ENCODE results near the gene DISC1. TPM values are rescaled to one million over a fixed set of nuclear protein-coding genes. Genes with fewer than 3 reads are reported as not detected.
"Not testable (repeated sequence)": the region's sequence is repeated elsewhere in the genome, so short reads cannot be mapped to it uniquely, and the experiment has no call there.

Gene DISC1
- total RNA-seq, 3 donors from 2014 or later: 12.1 to 18.9 (median 12.4) TPM

DNA sequence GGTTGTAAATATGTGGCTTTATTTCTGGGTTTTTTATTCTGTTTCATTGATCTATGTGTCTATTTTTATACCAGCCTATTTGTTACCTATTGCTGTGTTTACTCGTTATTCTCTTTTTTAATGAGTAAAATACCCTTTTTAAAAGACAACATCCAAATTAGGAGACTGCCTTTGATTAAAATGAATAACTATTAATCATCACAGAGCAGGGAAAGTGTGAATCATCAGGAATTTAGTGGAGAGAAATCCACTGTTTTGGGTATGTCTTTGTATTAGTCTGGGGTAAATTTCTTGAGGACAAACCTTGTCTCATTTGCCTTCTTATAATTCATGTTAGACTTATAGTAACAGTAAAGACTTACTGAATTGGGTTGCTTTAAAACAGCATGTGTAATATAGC, 12.1 kb downstream of the DISC1 start:
- no peaks in the 10 kb centered on the region for H3K27me3 ChIP-seq
- no peaks in the 10 kb centered on the region for H3K36me3 ChIP-seq
- no peaks in the 10 kb centered on the region for H3K4me1 ChIP-seq
- intact Hi-C loops (cut with DNase I; ENCODE audit: low total_unique reads): no loop called here
- H3K4me3 ChIP-seq: no peak overlapping the region
- H3K9me3 ChIP-seq: no peaks in the 10 kb centered on the region
- DNase-seq (ENCODE audit: low spot score in 2 of 2): no peak
- H3K27ac ChIP-seq: no peak overlapping the region
- TF ChIP-seq POLR2A (IDR thresholded peaks at IDR 0.05) (no peak), POLR2AphosphoS5 (IDR thresholded peaks at IDR 0.05) (no peak)
- TF ChIP-seq, protein P1, sequence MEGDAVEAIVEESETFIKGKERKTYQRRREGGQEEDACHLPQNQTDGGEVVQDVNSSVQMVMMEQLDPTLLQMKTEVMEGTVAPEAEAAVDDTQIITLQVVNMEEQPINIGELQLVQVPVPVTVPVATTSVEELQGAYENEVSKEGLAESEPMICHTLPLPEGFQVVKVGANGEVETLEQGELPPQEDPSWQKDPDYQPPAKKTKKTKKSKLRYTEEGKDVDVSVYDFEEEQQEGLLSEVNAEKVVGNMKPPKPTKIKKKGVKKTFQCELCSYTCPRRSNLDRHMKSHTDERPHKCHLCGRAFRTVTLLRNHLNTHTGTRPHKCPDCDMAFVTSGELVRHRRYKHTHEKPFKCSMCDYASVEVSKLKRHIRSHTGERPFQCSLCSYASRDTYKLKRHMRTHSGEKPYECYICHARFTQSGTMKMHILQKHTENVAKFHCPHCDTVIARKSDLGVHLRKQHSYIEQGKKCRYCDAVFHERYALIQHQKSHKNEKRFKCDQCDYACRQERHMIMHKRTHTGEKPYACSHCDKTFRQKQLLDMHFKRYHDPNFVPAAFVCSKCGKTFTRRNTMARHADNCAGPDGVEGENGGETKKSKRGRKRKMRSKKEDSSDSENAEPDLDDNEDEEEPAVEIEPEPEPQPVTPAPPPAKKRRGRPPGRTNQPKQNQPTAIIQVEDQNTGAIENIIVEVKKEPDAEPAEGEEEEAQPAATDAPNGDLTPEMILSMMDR (IDR thresholded peaks at IDR 0.05): no peak

DNA sequence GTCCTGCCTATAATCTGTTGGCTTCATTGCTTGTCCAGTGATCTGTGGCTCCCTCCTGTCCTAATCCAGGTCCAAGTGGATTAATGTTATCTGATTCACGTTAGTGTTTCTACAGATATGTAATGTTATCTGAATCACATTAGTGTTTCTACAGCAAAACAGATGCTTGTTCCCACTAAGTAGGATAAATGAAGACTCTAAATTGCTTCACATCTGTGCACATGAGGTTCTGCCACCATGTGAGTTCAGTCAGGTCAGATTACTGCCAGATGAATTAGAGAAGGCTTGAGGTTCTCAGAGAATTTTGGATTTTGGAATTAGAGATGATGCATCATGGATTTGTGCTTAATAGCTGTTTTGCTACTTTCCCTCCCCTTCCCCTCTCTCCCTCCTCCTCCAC, 13.2 kb downstream of the DISC1 start:
- Histone ChIP-seq H3K9me3 (no peaks in the 10 kb centered on the region), H3K36me3 (no peaks in the 10 kb centered on the region), H3K4me1 (no peaks in the 10 kb centered on the region), H3K27ac (no peak overlapping the region), H3K27me3 (no peaks in the 10 kb centered on the region), H3K4me3 (no peak overlapping the region)
- intact Hi-C loops (cut with DNase I; ENCODE audit: low total_unique reads): no loop called here
- TF ChIP-seq, protein P1 (IDR thresholded peaks at IDR 0.05): no peak
- TF ChIP-seq POLR2AphosphoS5 (IDR thresholded peaks at IDR 0.05) (no peak), POLR2A (IDR thresholded peaks at IDR 0.05) (no peak)
- DNase-seq (ENCODE audit: low spot score in 2 of 2): no peak

DNA sequence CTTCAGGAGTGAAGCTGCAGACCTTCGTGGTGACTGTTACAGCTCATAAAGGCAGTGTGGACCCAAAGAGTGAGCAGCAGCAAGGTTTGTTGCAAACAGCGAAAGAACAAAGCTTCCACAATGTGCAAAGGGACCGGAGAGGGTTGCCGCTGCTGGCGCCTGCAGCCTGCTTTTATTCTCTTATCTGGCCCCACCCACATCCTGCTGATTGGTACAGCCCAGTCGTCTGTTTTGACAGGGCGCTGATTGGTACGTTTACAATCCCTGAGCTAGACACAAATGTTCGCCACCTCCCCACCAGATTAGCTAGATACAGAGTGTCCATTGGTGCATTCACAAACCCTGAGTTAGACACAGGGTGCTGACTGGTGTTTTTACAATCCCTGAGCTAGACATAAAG, 14.9 kb downstream of the DISC1 start:
- H3K27me3 ChIP-seq; H3K27ac ChIP-seq; H3K9me3 ChIP-seq; intact Hi-C loops (cut with DNase I; ENCODE audit: low total_unique reads); H3K4me1 ChIP-seq; DNase-seq (ENCODE audit: low spot score in 2 of 2); H3K4me3 ChIP-seq; H3K36me3 ChIP-seq: not testable (repeated sequence)

- H3K4me3 ChIP-seq; H3K9me3 ChIP-seq; DNase-seq (ENCODE audit: low spot score in 2 of 2); H3K36me3 ChIP-seq; H3K27ac ChIP-seq; H3K27me3 ChIP-seq; intact Hi-C loops (cut with DNase I; ENCODE audit: low total_unique reads); H3K4me1 ChIP-seq: not testable (repeated sequence)
Observed at GRCh38 chr1:231642061-231642460, 15.5 kb downstream of the DISC1 start.

GRCh38 chr1:231642618-231643017, 16.0 kb downstream of the DISC1 start:
- Histone ChIP-seq H3K27ac (peak overlapping the region in 1 of 2 donors; percentile 48), H3K27me3 (no peaks in the 10 kb centered on the region), H3K4me3 (no peak overlapping the region), H3K9me3 (no peaks in the 10 kb centered on the region), H3K36me3 (no peaks in the 10 kb centered on the region), H3K4me1 (no peaks in the 10 kb centered on the region)
- no peak for DNase-seq (ENCODE audit: low spot score in 2 of 2)
- intact Hi-C loops (cut with DNase I; ENCODE audit: low total_unique reads): no loop called here
- TF ChIP-seq POLR2A (IDR thresholded peaks at IDR 0.05): no peak
- TF ChIP-seq, protein P1 (IDR thresholded peaks at IDR 0.05): no peak
- TF ChIP-seq POLR2AphosphoS5 (IDR thresholded peaks at IDR 0.05): no peak

- no peak for DNase-seq (ENCODE audit: low spot score in 2 of 2)
- Histone ChIP-seq H3K36me3 (no peaks in the 10 kb centered on the region), H3K4me3 (no peak overlapping the region), H3K27ac (peak overlapping the region in 1 of 2 donors; percentile 48), H3K4me1 (no peaks in the 10 kb centered on the region), H3K9me3 (no peaks in the 10 kb centered on the region), H3K27me3 (no peaks in the 10 kb centered on the region)
- TF ChIP-seq, protein P1 (IDR thresholded peaks at IDR 0.05): no peak
- TF ChIP-seq POLR2AphosphoS5 (IDR thresholded peaks at IDR 0.05): no peak
- no peak for TF ChIP-seq POLR2A (IDR thresholded peaks at IDR 0.05)
- intact Hi-C loops (cut with DNase I; ENCODE audit: low total_unique reads): no loop called here
Observed at GRCh38 chr1:231643071-231643934, 16.7 kb downstream of the DISC1 start.
